ENCODE data around the gene FAM110D.

Gene FAM110D

DNA sequence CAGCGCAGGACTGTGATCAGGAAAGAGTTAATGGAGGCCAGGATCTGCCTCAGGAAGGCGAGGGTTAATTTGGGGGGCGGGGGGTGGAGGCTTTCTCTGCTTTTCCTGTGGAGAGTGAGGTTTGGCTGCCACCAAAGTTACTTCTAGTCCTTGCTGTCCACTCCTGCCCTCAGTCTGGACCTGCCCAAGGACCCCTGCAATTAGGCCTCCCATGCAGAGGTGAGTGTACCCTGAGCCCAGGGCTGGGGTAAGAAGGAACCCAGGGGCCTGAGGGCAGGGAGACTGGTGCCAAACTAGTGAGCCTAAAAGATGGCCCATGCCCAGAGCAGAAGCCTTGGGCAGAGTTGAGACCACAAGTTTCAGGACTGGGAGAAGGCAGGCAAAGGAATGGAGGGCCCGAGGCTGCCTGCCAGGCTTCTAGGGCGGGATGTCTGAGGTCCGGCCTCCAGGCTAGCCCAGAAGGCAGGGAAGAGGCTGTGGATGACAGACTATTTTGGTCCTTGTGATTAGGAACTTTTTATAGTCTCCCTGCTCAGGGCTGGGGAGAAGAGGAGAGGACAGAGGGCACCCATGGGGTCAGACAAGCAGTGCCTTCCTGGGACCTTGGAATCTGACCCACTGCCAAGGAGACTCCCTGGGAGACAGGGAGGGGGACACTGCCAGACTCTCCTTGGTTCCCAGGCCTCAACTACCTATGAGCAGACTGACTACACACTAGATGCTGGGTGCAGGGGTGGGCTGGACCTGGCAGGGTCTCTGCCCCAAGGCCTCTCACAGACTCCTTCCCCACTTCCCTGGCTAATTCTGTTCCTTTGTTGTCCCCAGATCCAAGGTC, at the start of gene FAM110D:
Gene FAM110D, plus strand, starts transcription at position 172 of the 835 bp plus-strand sequence. CDS start 2,213 bp downstream, outside the sequence.
- no peak for DNase-seq

DNA sequence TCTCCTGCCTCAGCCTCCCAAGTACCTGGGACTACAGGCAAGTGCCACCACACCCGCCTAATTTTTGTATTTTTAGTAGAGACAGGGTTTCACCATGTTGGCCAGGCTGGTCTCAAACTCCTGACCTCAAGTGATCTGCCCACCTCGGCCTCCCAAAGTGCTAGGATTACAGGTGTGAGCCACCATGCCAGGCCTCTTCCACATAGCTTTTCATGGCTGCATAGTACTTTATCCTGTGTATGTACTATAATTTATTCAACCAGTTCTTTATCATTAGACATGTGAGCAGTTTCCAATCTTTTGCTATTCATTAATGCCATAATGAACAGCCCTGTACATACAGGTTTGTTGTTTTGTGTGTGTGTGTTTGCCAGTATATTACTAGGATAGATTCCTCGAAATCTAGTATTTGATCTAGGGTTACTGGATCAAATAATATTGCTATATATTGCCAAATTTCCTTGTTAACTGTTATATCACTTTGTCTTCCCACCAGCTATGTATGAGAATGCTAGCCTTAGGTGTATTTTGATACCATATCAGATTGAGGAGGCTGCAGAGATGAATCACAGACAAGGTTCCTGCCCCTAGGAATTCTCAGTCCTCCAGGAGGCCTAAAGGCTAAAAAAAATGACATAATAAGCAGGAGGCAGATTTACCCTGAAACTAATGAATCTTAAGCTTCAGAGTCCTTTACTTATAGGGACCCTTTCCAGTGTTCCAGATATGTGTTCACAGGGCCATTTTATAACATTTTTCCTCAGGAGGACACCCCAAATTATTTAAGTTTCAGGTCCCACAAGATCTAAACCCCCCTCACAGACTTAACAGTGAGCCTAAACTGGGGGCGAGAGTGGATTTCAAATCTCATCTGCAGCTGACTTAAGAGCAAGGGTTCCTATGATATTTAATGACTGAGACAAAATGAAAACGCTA, 49.4 kb upstream of the FAM110D start:
- DNase-seq = no peak

GRCh38 chr1:26110731-26111529, 47.9 kb upstream of the FAM110D start:
- peak; percentile 71 to 80 for DNase-seq

DNA sequence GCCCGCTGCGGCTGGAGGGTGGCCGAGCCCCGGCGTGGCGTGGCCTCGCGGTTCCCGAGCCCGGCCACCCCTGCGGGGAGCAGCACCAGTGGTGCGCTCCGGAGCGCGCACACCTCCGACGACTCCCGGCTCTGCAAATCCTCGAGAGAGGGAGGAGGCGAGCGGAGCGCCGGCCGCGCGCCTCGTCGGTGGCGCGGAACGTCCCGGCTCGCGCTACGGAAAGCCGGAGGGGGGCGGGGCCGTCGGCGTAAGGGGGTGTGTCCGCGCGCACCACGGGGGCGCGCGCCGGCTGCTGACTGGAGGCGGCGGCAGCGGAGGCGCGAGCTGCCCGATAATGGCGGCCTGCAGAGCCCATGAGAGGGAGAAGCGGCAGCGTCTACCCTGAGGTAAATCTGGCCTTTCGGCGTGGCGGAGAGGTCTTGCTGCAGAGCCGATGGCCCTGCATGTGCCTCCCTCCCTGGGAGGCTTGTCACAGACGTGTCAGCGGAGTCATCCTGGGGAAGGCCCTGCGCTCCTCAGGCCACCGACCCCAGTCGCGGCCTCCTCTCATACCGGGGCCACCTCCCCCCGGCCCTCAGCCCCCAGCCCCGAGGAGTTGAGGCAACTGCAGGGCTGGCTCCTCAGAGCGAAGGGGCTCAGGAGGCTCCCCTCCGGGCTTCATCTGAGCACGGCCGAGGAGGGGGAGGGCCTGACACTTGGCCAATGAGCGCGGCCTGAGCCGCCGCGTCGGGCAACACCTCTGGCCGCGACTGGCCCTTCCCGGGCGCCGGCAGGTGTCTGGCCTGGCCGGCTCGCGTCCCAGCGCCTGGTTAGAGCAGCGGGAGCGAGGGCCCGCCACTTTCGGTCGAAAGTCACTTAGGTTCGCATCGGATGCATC, 47.1 kb upstream of the FAM110D start, which contains the start of gene PDIK1L:
Gene PDIK1L, plus strand, starts transcription at position 295 of the 877 bp plus-strand sequence. CDS start 2,485 bp downstream, outside the sequence.
- peak; percentile 94 to 95 for DNase-seq

DNA sequence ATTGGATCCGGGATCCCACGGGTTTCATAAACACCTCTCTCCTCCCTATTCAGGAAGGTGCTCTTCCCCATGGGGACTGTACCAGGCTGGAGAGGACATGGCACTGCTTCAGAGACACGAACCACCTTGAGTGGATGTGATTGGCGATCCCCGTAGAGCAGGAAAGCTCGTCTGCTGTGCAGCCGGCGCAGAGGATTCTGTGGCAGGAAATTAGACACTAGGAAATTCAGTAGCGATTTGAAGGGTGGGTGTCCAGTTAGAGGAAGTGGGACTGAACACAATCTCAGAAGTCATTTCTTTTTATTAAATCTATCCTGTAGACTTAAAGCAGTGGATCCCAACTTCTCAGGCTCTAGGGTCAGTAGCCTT, 46.5 kb upstream of the FAM110D start:
- peak in 1 of 2 donors; percentile 22 for DNase-seq

- no peak for DNase-seq
These were observed 44.5 kb upstream of the FAM110D start for GRCh38 chr1:26114165-26114927.

GRCh38 chr1:26119892-26120608, 38.8 kb upstream of the FAM110D start:
- DNase-seq = no peak

- no peak for DNase-seq
These were observed 36.8 kb upstream of the FAM110D start for GRCh38 chr1:26121854-26122773.

- DNase-seq = no peak
These were observed 35.6 kb upstream of the FAM110D start for GRCh38 chr1:26122988-26123973.

- DNase-seq = no peak
These were observed 34.2 kb upstream of the FAM110D start for GRCh38 chr1:26124418-26125331.

GRCh38 chr1:26125382-26125781, 33.5 kb upstream of the FAM110D start:
- DNase-seq = no peak

DNA sequence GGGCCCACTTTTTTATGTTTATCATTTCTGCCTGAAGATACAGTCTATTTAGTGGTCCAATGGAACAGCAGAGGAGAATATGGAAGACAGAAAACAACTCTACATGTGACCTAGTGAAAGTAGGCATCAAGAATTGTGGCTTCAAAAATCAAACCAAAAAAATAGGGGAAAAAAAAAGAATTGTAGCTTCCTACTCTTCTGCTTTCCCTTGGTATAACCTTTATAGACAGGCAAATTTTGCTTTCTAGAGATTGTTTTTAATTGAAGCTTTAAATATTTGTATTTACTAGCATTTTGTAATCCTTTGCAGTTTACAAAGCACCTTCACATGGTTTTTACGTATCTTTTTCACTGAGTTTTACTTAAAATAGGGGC, 32.9 kb upstream of the FAM110D start:
- no peak for DNase-seq

- peak; percentile 72 to 91 for DNase-seq
These were observed 32.4 kb upstream of the FAM110D start for GRCh38 chr1:26126321-26127084.

DNA sequence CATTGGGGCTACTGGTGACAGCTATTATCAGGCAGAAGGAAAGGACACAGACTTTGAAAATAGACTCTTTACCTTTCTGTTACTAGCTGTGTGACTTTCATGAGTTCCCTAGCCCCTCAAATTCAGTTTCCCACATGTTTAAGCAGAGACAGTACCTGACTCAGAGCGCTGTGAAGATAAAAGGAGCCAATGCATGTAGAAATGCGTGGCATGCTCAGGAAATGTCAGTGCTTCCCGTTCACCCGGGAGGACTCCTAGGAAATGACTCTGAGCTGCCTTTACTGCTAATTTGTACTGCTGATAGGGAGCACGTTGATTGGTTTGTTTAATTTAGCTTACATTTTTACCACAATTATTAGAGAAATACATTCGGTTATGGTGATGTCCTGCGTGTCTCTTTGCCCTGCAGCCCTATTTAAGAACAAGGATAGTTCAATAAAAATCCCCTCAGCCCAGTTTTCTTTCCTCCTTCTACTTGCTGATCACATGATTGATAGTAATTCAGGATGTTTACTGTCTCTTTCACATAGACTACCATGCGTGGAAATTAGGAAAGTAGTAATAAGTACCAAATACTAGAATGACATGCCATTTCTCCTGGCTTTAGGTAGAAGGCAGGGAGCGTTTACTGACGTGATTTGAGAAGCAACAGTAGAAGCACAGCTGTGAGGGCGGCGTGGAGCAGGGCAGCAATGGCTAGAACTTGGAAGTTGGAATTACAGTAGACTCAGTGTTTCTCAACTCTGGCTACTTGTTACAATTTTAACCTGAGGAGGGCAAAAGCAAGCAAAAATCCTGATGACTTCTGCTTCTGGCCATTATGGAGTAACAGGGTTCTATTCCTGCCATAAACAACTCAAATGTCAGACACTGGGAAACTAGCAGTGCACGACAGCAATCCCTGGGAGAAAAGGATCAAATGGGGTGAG, 31.4 kb upstream of the FAM110D start:
- DNase-seq = no peak

DNA sequence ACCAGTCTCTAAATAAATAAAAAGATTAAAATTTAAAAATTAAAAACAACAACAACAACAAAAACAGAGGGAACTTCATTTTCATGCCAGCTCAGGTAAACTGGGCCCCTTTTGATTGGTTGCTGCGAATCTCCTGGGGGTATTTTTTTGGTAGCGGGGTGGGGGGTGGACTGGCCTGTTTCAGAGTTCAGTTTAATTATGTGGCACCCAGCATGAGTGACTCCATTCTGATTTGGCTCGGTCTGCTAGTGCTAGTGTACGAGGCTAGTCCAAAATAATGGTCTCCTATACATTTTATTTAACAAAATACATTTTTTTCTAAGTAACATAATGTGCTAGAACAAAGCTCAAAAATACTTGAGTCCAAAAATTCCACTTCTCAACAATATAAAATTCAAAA, 29.1 kb upstream of the FAM110D start:
- DNase-seq = no peak
